Measurements from ENCODE around the gene STAM2.
"Not testable (repeated sequence)": the region's sequence is repeated elsewhere in the genome, so short reads cannot be mapped to it uniquely, and the experiment has no call there.

Gene STAM2

DNA sequence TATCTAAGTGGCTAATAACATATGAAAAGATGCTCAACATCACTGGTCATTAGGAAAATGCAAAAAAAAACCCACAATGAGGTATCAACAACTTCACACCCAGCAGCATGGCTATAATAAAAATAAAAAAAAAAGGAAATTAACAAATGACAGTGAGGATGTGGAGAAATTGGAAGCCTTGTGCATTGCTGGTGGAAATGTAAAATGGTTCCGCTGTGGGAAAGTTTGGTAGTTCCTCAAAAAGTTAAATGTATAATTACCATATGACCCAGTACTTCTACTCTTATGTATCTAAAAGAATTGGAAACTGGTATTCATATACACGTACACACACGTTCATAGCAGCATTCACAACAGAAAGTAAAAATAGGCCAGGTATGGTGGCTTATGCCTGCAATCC is 61.2 kb downstream of the STAM2 start:
- in situ Hi-C loops (cut with MboI; ENCODE audit: low sequenced_read_pairs), result no loop called here

DNA sequence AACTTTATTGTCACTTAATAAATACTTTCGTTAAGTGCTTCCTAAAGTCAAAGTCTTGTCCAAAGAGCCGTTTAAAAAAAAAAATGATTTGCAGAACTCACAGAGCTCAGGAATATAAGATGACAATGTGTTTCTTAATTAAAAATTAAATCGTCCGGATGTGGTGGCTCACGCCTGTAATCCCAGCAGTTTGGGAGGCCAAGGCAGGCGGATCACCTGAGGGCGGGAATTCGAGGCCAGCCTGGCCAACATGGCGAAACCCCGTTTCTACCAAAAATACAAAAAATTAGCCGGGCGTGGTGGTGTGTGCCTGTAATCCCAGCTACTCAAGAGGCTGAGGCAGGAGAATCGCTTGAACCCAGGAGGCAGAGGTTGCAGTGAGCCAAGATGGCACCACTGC is 68.4 kb downstream of the STAM2 start:
- in situ Hi-C loops (cut with MboI; ENCODE audit: low sequenced_read_pairs), result not testable (repeated sequence)

DNA sequence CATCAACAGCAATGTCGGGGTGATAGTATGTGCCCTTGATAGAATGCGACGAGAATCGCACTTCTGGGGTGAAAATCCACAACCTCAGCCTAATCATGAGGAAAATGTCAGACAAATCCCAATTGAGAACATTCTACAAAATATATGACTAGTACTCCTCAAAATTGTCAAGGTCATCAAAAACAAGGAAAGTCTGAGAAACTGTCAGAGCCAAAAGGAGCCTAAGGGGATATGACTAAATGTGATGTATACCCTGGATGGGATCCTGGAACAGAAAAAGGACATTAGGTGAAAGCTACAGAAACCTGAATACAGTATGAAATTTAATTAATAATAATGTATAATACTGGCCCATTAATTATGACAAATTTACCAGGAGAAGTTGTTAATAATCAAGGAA is 69.1 kb downstream of the STAM2 start:
- in situ Hi-C loops (cut with MboI; ENCODE audit: low sequenced_read_pairs), result no loop called here

DNA sequence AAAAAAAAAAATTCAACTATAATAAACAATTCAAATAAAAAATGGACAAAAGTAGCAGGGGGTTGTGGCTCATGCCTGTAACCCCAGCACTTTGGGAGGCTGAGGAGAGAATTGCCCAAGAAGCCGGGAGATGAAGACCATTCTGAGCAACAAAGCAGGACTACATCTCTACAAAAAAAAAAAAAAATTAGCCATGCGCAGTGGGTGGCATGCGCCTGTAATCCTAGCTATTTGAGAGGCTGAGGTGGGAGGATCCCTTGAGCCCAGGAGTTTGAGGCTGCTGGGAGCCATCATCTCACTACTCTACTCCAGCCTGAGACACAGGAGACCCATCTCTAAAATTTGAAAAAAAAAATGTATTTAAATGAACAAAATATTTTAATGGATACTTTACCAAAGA is 72.3 kb downstream of the STAM2 start:
- in situ Hi-C loops (cut with MboI; ENCODE audit: low sequenced_read_pairs), result no loop called here

- in situ Hi-C loops (cut with MboI; ENCODE audit: low sequenced_read_pairs), result no loop called here
Observed at GRCh38 chr2:152100961-152101360, 74.6 kb downstream of the STAM2 start.

DNA sequence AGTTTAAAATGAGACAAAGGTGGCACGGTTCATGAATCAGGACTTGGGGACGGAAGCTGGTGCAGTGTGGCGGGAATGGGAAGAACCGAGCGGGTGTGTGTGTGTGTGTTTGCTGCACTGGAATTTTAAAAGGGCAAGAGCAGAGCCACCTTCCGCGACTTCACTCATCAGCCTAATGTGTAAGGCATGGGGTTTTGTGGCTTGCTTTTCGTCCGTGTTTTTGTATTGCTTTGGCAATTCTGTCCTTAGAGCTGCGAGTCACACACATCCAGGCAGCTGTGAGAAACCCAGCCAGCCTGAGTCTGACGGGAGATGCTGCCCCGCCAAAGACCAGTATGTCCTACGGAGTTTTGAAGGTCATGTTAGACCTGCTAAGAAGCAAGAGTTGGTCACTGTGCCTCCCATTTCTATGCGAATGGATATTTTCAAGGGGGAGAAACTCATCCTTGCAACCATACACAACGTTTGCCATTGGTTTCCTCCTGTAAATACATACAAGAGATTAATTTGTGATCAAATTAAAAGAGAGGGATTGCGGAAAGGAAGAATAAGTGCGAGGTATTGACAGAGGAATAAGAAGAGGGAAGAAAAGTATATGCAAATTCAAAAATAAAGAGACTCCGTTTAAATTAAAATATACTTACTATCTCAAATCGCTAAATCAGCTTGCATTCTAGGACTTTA is 76.1 kb downstream of the STAM2 start:
- in situ Hi-C loops (cut with MboI; ENCODE audit: low sequenced_read_pairs), result no loop called here

GRCh38 chr2:152098496-152099366 is 76.8 kb downstream of the STAM2 start, which contains the start of gene CACNB4:
Gene CACNB4 (minus strand): TSS chr2:152099044.
- in situ Hi-C loops (cut with MboI; ENCODE audit: low sequenced_read_pairs), result no loop called here

DNA sequence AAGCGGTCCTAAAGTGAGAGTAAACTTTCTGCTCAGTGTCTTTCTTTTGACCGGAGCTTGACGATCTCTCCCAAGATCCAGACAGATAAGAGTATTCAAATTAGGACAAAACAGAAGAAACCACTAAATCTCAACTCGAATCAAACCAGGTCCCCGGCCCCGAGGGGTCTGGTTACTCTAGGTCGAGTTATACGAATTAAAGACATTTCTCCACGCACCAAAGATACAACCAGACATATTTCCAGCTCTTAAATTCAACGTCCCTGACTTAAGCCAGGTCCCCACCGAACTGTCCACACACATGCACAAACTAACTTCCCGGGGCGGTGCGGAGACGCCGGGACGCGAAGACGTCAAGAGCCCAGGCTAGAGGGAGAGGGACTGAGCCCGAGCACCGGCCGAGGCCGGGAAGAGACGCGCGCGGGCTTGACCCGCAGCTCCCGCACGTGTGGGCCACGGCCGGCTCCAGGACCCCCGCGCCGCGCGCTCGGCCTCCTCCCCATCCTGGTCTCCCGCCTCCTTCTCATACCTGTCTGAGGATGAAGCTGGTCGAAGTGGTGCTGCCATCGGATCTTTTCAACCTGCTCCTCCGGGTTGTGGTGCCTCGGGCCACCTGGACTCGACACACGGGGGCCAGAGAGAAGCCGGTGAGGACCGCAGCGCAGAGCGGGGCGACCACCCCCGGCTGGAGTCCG is 77.6 kb downstream of the STAM2 start:
- in situ Hi-C loops (cut with MboI; ENCODE audit: low sequenced_read_pairs), result no loop called here

- in situ Hi-C loops (cut with MboI; ENCODE audit: low sequenced_read_pairs), result no loop called here
Observed at GRCh38 chr2:152097290-152097800, 78.2 kb downstream of the STAM2 start.

DNA sequence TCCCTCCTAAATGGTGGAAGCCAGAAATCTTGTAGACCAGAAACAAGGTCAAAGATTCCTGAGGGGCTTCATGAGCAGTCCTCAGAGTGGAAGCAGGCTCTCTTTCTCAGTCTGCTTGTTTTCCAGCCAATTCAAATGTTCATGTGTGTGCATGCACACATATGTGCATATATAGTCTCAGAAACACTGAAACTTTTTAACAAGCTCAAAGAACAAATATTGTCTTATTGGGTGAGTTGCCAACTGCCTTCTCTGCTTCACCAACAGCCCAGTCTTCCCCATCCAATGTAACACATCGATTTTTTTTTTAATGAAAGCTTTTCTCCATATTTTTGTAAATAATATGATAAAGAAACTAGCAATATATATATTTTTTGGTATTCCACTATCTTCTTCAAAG is 80.4 kb downstream of the STAM2 start:
- in situ Hi-C loops (cut with MboI; ENCODE audit: low sequenced_read_pairs), result no loop called here

GRCh38 chr2:152094014-152094413 is 81.5 kb downstream of the STAM2 start:
- in situ Hi-C loops (cut with MboI; ENCODE audit: low sequenced_read_pairs), result no loop called here

- in situ Hi-C loops (cut with MboI; ENCODE audit: low sequenced_read_pairs), result no loop called here
Observed at GRCh38 chr2:152093464-152093863, 82.1 kb downstream of the STAM2 start.

DNA sequence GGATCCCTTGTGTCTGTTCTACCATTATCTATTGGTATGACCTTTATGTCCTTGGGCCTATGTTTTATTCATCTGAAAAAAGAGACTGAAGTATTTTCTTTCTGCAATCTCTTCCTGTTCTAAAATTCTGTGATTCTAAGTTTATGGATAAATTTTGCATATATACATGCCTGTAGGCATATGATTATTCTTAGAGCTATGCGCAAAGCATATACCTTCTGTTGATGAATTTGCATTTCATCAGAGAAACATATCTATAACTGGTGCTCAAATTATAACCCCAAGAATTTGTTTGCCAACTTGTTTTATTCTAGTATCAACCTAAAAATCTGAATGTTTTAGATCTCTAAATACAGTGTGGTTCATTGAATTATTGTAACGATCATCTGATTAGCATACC is 83.5 kb downstream of the STAM2 start:
- in situ Hi-C loops (cut with MboI; ENCODE audit: low sequenced_read_pairs), result no loop called here

- in situ Hi-C loops (cut with MboI; ENCODE audit: low sequenced_read_pairs), result not testable (repeated sequence)
Observed at GRCh38 chr2:152090726-152091125, 84.8 kb downstream of the STAM2 start.

- in situ Hi-C loops (cut with MboI; ENCODE audit: low sequenced_read_pairs), result no loop called here
Observed at GRCh38 chr2:152089238-152089637, 86.3 kb downstream of the STAM2 start.

DNA sequence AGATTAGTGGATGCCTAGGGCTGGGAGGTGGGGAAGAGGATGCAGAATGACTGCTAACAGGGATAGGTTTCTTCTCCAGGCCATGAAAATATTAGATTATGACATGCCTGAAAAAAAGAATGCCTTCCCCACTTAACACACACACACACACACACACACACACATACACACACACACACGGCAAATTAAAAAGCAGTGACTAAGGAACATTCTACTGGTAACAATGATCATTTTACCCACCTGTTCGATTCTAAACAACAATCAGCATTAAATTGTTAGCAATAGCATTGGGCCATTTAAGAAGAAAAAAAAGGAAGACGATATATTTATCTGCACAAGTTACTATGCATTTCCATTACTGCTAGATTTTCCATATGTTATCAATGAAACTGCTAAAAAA is 87.6 kb downstream of the STAM2 start:
- in situ Hi-C loops (cut with MboI; ENCODE audit: low sequenced_read_pairs), result no loop called here

GRCh38 chr2:152086231-152086630 is 89.3 kb downstream of the STAM2 start:
- in situ Hi-C loops (cut with MboI; ENCODE audit: low sequenced_read_pairs), result no loop called here

DNA sequence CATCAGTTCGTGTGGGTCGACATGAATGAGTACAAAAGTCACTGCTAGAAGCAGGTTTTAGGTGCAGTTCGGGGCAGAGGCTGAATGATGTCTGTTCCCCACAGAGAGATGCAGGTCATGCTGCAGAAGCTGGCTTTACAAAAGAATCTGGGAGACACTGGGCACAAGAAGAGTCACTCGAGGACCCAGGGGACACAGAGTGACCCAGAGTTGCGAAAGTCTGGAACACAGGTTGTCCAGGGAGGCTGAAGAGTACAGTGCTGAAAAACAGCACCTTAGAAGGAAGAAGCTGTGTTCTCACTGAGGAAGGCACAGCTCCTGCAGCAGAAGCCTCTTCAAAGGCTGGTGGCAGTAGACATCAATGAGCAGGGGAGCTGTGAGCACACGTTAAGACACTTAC is 91.5 kb downstream of the STAM2 start:
- in situ Hi-C loops (cut with MboI; ENCODE audit: low sequenced_read_pairs), result no loop called here

DNA sequence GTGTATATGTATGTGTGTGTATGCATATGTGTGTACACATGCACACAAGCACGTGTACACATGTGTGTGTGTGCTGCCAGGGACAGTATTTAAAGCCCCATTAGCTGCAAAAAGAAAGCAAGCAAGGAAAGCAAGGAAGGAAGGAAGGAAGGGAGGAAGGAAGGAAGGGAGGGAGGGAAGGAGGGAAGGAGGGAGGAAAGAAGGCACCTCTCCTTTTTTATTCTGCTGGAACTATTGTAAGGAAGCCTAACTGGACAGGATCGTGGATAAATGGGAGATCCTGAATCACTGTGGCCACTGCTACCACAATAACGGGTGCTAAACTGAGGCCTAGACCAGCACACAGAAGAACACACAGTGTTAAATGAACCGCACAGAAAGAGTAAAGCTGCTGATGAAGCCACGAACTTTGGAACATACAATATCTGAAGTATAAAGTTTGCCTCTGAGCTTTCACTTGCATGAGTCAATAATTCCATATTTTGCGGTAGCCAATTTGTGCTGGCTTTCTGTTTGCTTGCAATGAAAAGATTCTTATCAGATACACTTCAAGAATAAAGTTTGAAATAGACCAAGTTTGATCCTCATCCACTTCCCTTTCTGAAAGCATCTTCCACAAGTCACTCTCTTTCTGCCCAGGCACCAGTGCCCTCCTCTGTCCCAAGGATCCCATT is 92.2 kb downstream of the STAM2 start:
- in situ Hi-C loops (cut with MboI; ENCODE audit: low sequenced_read_pairs), result no loop called here

GRCh38 chr2:152078662-152079061 is 96.9 kb downstream of the STAM2 start:
- in situ Hi-C loops (cut with MboI; ENCODE audit: low sequenced_read_pairs), result no loop called here

GRCh38 chr2:152078023-152078422 is 97.5 kb downstream of the STAM2 start:
- in situ Hi-C loops (cut with MboI; ENCODE audit: low sequenced_read_pairs), result no loop called here

Measured in hTERT RPE-1 (cell line).